SK-N-SH treated with all-trans-retinoic acid at 6 μM for 48 hours (cell line): Measurements from ENCODE around the gene GLDN.

Experiments
- CSRNP3 ChIP-seq: fragments of 250-450 bp; sonication (Bioruptor Pico); IDR thresholded peaks from 2 replicates; pipeline ENCODE4 v1.5.1; 2021; ENCODE audit warnings: mild to moderate bottlenecking, moderate library complexity
- PATZ1 ChIP-seq: fragments of 250-450 bp; sonication (Bioruptor Pico); IDR thresholded peaks from 2 replicates; pipeline ENCODE4 v1.8.0; 2020; ENCODE audit warnings: mild to moderate bottlenecking, moderate library complexity, borderline replicate concordance
- PPARA ChIP-seq: fragments of 250-450 bp; sonication (Bioruptor Pico); IDR thresholded peaks from 2 replicates; pipeline ENCODE4 v1.5.0; 2020; ENCODE audit warnings: mild to moderate bottlenecking, borderline replicate concordance
- ZFP3 ChIP-seq: fragments of 250-450 bp; sonication (Bioruptor Pico); IDR thresholded peaks from 2 replicates; pipeline ENCODE4 v1.5.0; 2020; ENCODE audit warnings: mild to moderate bottlenecking, moderate library complexity
- ZNF8 ChIP-seq: fragments of 450-650 bp; formaldehyde crosslinking; IDR thresholded peaks from 2 replicates; pipeline ENCODE4 v1.5.0; 2020; ENCODE audit warnings: mild to moderate bottlenecking, moderate library complexity

- TF ChIP-seq PPARA (CRISPR knock-in tag) (no peak), PATZ1 (CRISPR knock-in tag) (no peak), CSRNP3 (no peak), ZFP3 (CRISPR knock-in tag) (no peak), ZNF8 (no peak)
Measured at GRCh38 chr15:51299187-51300015, 42.1 kb upstream of the GLDN start.
